Psoas muscle (tissue), 8 donors: ENCODE data around the gene WNT5B. TPM values are rescaled to one million over a fixed set of nuclear protein-coding genes. Genes with fewer than 3 reads are reported as not detected.
A peak's percentile ranks its signal among the peaks of the same experiment; 100 is the strongest.

Experiments
- ATAC-seq, 4 donors: fragments of 200-7000 bp; cut with Tn5 transposase; one replicate each; pipeline ENCODE4 v1.9.1; 2020; ENCODE audit warnings: moderate library complexity in 3 of 4, mild to moderate bottlenecking in 2 of 4
- DNase-seq, 2 donors: peaks; one replicate each; pipeline ENCODE4 v3.0.0-alpha.2; 2020
- H3K27ac ChIP-seq: fragments of 200-600 bp; one replicate; pipeline ENCODE4 v1.8.0; 2022
- H3K27me3 ChIP-seq, 3 donors: fragments of 200-600 bp in 1 of 3; one replicate each; pipeline versions ENCODE4 v1.6.1 to v1.8.0; 2013 to 2022; ENCODE audit warnings: low read length in 2 of 3, mild to moderate bottlenecking in 2 of 3, moderate library complexity in 1 of 3; ENCODE audit not compliant: insufficient read depth in 3 of 3
- H3K36me3 ChIP-seq, 2 donors: fragments of 200-600 bp in 1 of 2; one replicate each; pipeline versions ENCODE4 v1.6.1 to v1.8.0; 2013 to 2022; ENCODE audit warnings: low read depth in 1 of 2, mild to moderate bottlenecking in 1 of 2, moderate library complexity in 1 of 2; ENCODE audit not compliant: insufficient read depth in 1 of 2
- H3K4me1 ChIP-seq: fragments of 200-600 bp; one replicate; pipeline ENCODE4 v1.8.0; 2022
- H3K4me3 ChIP-seq: fragments of 200-600 bp; one replicate; pipeline ENCODE4 v1.8.0; 2022; ENCODE audit warnings: mild to moderate bottlenecking
- H3K9me3 ChIP-seq: fragments of 200-600 bp; one replicate; pipeline ENCODE4 v1.8.0; 2022
- WGBS, 3 donors: extraction: QIAGEN DNeasy Blood & Tissue Kit; methylation state at CpG; one replicate each; pipeline versions ENCODE4 v1.1.6 to v1.1.7; 2013; 5-methylcytosine and 5-hydroxymethylcytosine counted together
- intact Hi-C, 2 donors: fragments of 100-400 bp; cut with DNase I; formaldehyde crosslinking; loops; one replicate each; pipeline versions ENCODE4 v1.11.0 to v1.14.2; 2022
- polyA plus RNA-seq, 3 donors: library from polyadenylated mRNA; stranded (reverse); fragments of 200-250 nt; gene quantifications; one replicate each; pipeline ENCODE4 v1.2.3, GENCODE V29; 2013
- total RNA-seq, 4 donors: library from RNA; stranded (reverse); fragmentation: NEBNext Ultra II Directional in 2 of 4; extraction: Animal tissue kit (Norgen Biotek cat#: 25700) in 2 of 4; gene quantifications; one replicate each; pipeline versions ENCODE4 v1.2.1 to v1.2.4, GENCODE V29; 2021 to 2023
- TF ChIP-seq, protein P1 (sequence below): fragments of 200-600 bp; IDR thresholded peaks from one replicate; pipeline ENCODE4 v1.8.0; 2022; ENCODE audit warnings: antibody characterized with exemption
- donor health status: healthy with polysubstance abuse.
- donor health status: DM: no; HTN: no; CAD: no; lungs with moderate emphysema.
- donor health status: Bipolar disorder and iron deficiency.
- donor health status: healthy.
- donor health status: DM: yes; HTN: yes; CAD: no.
- donor health status: DM: no; HTN: no; CAD: no.
- donor health status: DM: no; HTN: no; CAD: no.
- donor health status: DM: yes; HTN: yes; CAD: no.

WNT5B gene
- total and polyA plus RNA-seq, 7 donors, result 0.43 to 4.8 (median 0.80) TPM

- TF ChIP-seq, protein P1, sequence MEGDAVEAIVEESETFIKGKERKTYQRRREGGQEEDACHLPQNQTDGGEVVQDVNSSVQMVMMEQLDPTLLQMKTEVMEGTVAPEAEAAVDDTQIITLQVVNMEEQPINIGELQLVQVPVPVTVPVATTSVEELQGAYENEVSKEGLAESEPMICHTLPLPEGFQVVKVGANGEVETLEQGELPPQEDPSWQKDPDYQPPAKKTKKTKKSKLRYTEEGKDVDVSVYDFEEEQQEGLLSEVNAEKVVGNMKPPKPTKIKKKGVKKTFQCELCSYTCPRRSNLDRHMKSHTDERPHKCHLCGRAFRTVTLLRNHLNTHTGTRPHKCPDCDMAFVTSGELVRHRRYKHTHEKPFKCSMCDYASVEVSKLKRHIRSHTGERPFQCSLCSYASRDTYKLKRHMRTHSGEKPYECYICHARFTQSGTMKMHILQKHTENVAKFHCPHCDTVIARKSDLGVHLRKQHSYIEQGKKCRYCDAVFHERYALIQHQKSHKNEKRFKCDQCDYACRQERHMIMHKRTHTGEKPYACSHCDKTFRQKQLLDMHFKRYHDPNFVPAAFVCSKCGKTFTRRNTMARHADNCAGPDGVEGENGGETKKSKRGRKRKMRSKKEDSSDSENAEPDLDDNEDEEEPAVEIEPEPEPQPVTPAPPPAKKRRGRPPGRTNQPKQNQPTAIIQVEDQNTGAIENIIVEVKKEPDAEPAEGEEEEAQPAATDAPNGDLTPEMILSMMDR, result no peak
- ATAC-seq, result no peak
- Histone ChIP-seq H3K27ac (no peak overlapping the region), H3K9me3 (no peaks in the 10 kb centered on the region), H3K4me3 (no peak overlapping the region), H3K4me1 (peaks cover 49% of the 10 kb centered on the region), H3K36me3 (no peaks in the 10 kb centered on the region), H3K27me3 (no peaks in the 10 kb centered on the region)
- 74 to 87% (median 81%) methylated on average over 3 of the region's 3 CpGs for WGBS, 3 donors
- intact Hi-C loops, result loop anchor here (5.0 to 10.0 kb wide), 2 partner anchors 306 to 1024 kb away; no protein-coding TSS in a partner anchor
- no peak for DNase-seq
Observed at GRCh38 chr12:1588575-1588947, 40.5 kb upstream of the WNT5B start.

GRCh38 chr12:1590221-1590979, 38.6 kb upstream of the WNT5B start:
- WGBS, 3 donors, result 38 to 49% (median 38%) methylated on average over 12 of the region's 12 CpGs
- DNase-seq (no peak), ATAC-seq (no peak)
- TF ChIP-seq, protein P1, result no peak
- H3K27me3 ChIP-seq, result no peaks in the 10 kb centered on the region
- peak overlapping the region; percentile 96 for H3K4me3 ChIP-seq
- H3K27ac ChIP-seq, result no peak overlapping the region
- intact Hi-C loops, result no loop called here
- H3K9me3 ChIP-seq, result no peaks in the 10 kb centered on the region
- H3K36me3 ChIP-seq, result no peaks in the 10 kb centered on the region
- H3K4me1 ChIP-seq, result peaks cover 52% of the 10 kb centered on the region

DNA sequence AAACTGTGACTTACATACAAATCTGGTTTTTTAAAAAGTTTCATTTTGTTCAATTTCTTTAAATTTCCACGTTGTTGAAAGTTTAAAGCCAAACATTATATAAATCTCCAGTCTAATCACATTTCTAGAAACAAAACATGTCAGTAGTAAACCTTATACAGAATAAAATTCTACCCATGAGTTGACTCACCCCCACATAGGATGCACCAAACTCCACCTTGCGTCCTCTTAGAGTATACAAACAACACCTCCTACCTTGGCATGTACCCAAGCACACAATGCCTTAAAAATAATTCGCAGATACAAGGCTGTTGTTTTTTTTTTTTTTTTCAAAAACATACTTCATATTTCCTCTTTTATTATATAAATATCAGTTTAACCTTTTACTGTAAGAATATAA, 38.0 kb upstream of the WNT5B start:
- H3K4me3 ChIP-seq, result peak overlapping the region; percentile 96
- ATAC-seq, result no peak
- H3K36me3 ChIP-seq, result no peaks in the 10 kb centered on the region
- no peaks in the 10 kb centered on the region for H3K27me3 ChIP-seq
- WGBS, 3 donors, result 41 to 48% (median 41%) methylated on average over 3 of the region's 3 CpGs
- intact Hi-C loops, result no loop called here
- no peak for DNase-seq
- peaks cover 55% of the 10 kb centered on the region for H3K4me1 ChIP-seq
- TF ChIP-seq, protein P1, result no peak
- no peaks in the 10 kb centered on the region for H3K9me3 ChIP-seq
- H3K27ac ChIP-seq, result no peak overlapping the region

DNA sequence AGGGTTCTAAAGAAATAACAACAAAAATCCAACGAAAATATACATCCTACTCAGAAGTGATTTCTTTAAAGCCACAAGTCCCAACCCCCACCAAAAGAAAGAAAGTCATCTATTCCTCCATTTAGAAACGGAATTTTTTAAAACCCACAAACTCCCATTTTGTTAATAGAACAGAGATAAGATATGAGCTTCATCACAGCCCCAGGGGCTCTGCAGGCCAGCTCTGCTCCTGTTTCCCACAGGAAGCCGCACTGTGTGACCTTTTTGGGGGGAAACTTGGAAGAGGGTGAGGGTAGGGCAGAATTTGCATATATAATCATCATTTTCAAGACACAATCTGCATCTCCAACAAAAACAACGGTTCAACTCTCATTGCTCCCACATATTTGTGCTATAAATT, 37.5 kb upstream of the WNT5B start:
- DNase-seq (no peak), ATAC-seq (no peak)
- intact Hi-C loops, result no loop called here
- H3K27ac ChIP-seq, result peak overlapping the region; percentile 12
- peaks cover 55% of the 10 kb centered on the region for H3K4me1 ChIP-seq
- no peaks in the 10 kb centered on the region for H3K36me3 ChIP-seq
- no peaks in the 10 kb centered on the region for H3K27me3 ChIP-seq
- 42 to 55% (median 48%) methylated on average over 4 of the region's 4 CpGs for WGBS, 3 donors
- peak overlapping the region; percentile 96 for H3K4me3 ChIP-seq
- no peaks in the 10 kb centered on the region for H3K9me3 ChIP-seq
- TF ChIP-seq, protein P1, result no peak
